ENCODE measurements around the gene FASTKD3.

DNA sequence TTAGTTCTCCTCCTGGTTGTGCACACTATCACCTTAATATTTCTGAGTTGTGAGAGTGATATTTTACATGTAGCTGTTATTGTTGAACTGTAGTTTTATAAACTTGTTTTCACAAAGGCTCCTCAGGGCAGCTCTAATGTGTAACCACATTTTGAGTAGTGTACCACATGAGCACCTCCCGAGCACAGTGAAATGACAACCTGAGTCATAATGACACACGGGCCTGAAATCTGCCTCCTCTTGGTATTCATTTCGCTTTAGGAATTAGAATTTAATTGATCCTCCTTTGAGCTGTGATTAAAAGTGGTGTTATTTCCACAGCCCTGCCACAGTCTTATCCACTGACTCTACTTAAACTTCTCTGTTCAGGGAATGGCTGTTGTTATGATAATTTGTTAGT lies 8.0 kb upstream of the FASTKD3 start:
- TF ChIP-seq EGR1 (IDR thresholded peaks at IDR 0.05; ENCODE audit: low read depth in 2 of 2): no peak
- TF ChIP-seq, protein P1, sequence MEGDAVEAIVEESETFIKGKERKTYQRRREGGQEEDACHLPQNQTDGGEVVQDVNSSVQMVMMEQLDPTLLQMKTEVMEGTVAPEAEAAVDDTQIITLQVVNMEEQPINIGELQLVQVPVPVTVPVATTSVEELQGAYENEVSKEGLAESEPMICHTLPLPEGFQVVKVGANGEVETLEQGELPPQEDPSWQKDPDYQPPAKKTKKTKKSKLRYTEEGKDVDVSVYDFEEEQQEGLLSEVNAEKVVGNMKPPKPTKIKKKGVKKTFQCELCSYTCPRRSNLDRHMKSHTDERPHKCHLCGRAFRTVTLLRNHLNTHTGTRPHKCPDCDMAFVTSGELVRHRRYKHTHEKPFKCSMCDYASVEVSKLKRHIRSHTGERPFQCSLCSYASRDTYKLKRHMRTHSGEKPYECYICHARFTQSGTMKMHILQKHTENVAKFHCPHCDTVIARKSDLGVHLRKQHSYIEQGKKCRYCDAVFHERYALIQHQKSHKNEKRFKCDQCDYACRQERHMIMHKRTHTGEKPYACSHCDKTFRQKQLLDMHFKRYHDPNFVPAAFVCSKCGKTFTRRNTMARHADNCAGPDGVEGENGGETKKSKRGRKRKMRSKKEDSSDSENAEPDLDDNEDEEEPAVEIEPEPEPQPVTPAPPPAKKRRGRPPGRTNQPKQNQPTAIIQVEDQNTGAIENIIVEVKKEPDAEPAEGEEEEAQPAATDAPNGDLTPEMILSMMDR (IDR thresholded peaks at IDR 0.05; ENCODE audit: low read depth, low read length, missing input control): no peak
- TF ChIP-seq SP1 (IDR thresholded peaks at IDR 0.05): no peak
- no peak for TF ChIP-seq FOXA1 (IDR thresholded peaks at IDR 0.05)
- TF ChIP-seq GABPA (IDR thresholded peaks at IDR 0.05 in 1 of 2, conservative IDR thresholded peaks at IDR 0.05 in 1 of 2): no peak
- no peak for TF ChIP-seq RAD21 (IDR thresholded peaks at IDR 0.05)
